Measurements from ENCODE around the gene DMBX1. TPM values are rescaled to one million over a fixed set of nuclear protein-coding genes. Genes with fewer than 3 reads are reported as not detected.

Gene DMBX1
- polyA plus RNA-seq, 1 donor: not detected

GRCh38 chr1:46449223-46450159, 40.1 kb upstream of the DMBX1 start:
- no peak for DNase-seq
- no peaks in the 10 kb centered on the region for H3K9me3 ChIP-seq (ENCODE audit: control insufficient read depth, low read depth, low read length)
- no peaks in the 10 kb centered on the region for H3K36me3 ChIP-seq (ENCODE audit: control insufficient read depth, insufficient read depth, low read length)
- no peak overlapping the region for H3K27ac ChIP-seq (ENCODE audit: low read length)
- H3K27me3 ChIP-seq (ENCODE audit: control insufficient read depth, insufficient read depth, low read length): peaks cover 94% of the 10 kb centered on the region
- H3K4me3 ChIP-seq (ENCODE audit: low read length): no peak overlapping the region
- WGBS (ENCODE audit: insufficient coverage, low lambda C conversion rate): no CpG with 5 or more reads among the region's 6 CpGs
- peaks cover 11% of the 10 kb centered on the region for H3K4me1 ChIP-seq (ENCODE audit: control insufficient read depth, insufficient read depth, low read length)

DNA sequence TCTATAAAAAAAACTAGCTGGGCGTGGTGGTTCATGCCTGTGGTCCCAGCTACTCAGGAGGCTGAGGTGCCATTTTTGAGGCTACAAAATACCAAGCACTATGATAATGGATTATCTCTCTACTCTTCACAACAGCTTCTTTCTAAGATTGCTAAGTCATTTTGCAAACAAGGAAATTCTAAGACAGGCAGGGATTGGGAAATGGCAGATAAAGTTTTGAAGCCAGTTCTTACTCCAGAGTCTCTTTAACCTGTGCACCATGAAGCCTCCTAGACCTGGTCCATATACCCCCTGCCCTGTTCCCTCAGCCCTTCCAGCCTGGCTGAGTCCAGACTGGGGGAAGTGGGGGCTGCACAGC, 39.5 kb upstream of the DMBX1 start:
- Histone ChIP-seq H3K36me3 (ENCODE audit: control insufficient read depth, insufficient read depth, low read length) (no peaks in the 10 kb centered on the region), H3K27me3 (ENCODE audit: control insufficient read depth, insufficient read depth, low read length) (peaks cover 98% of the 10 kb centered on the region), H3K9me3 (ENCODE audit: control insufficient read depth, low read depth, low read length) (no peaks in the 10 kb centered on the region), H3K4me3 (ENCODE audit: low read length) (no peak overlapping the region), H3K27ac (ENCODE audit: low read length) (no peak overlapping the region), H3K4me1 (ENCODE audit: control insufficient read depth, insufficient read depth, low read length) (peaks cover 11% of the 10 kb centered on the region)
- DNase-seq: no peak
- WGBS (ENCODE audit: insufficient coverage, low lambda C conversion rate): no CpG with 5 or more reads among the region's 1 CpG

DNA sequence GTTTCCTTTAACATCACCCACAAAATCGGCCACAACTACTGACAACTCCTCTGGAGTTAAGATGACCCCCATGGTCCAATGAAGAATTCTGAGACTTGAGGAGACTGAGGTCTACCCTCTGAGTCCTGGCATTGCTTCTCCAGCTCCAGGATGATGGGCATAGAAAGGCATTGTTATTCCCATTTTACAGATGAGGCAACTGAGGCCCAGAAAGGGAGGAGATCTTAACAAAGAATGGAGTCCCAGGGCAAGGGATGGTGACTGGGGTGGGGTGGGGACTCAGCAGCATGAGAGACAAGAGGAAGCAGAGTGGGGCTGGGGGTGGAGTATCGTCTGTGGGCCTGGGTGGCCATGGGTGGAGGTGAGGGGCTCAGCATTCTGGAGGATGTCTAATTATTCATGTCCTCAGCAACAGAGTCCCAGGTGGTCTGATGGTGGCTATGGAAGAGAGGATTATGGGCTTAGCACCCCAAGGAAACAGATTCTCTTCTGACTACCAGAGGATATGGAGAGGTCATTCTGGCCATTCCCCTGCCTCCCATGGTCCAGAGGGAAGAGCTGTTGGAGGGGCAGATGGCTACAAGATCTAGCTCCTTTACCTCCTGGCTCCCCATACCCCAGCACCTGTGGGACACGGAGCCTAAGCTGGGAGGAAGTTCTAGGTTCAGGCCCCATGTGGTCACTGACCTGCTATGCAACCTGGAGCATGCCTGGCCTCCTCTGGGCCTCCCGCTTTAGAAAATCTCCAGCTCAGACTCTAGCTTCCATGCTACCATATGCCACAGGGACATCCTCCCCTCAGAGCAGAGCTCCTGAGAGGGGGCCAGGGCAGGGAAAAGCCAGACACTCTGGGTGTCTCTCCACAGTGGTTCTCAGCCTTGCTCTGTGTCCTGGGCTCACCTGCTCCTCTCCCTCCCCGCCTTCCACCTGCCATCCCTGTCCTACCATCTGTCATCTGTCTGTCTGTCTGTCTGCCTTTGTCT, 37.4 kb upstream of the DMBX1 start:
- peaks cover 7% of the 10 kb centered on the region for H3K4me1 ChIP-seq (ENCODE audit: control insufficient read depth, insufficient read depth, low read length)
- DNase-seq: no peak
- no peak overlapping the region for H3K27ac ChIP-seq (ENCODE audit: low read length)
- H3K4me3 ChIP-seq (ENCODE audit: low read length): no peak overlapping the region
- H3K27me3 ChIP-seq (ENCODE audit: control insufficient read depth, insufficient read depth, low read length): peaks cover 85% of the 10 kb centered on the region
- WGBS (ENCODE audit: insufficient coverage, low lambda C conversion rate): no CpG with 5 or more reads among the region's 5 CpGs
- H3K36me3 ChIP-seq (ENCODE audit: control insufficient read depth, insufficient read depth, low read length): no peaks in the 10 kb centered on the region
- no peaks in the 10 kb centered on the region for H3K9me3 ChIP-seq (ENCODE audit: control insufficient read depth, low read depth, low read length)

- peaks cover 6% of the 10 kb centered on the region for H3K4me1 ChIP-seq (ENCODE audit: control insufficient read depth, insufficient read depth, low read length)
- peaks cover 83% of the 10 kb centered on the region for H3K27me3 ChIP-seq (ENCODE audit: control insufficient read depth, insufficient read depth, low read length)
- H3K36me3 ChIP-seq (ENCODE audit: control insufficient read depth, insufficient read depth, low read length): no peaks in the 10 kb centered on the region
- no peak overlapping the region for H3K27ac ChIP-seq (ENCODE audit: low read length)
- H3K9me3 ChIP-seq (ENCODE audit: control insufficient read depth, low read depth, low read length): no peaks in the 10 kb centered on the region
- no CpG with 5 or more reads among the region's 15 CpGs for WGBS (ENCODE audit: insufficient coverage, low lambda C conversion rate)
- no peak for DNase-seq
- no peak overlapping the region for H3K4me3 ChIP-seq (ENCODE audit: low read length)
Measured at GRCh38 chr1:46452931-46453325, 36.7 kb upstream of the DMBX1 start.

- peaks cover 3% of the 10 kb centered on the region for H3K4me1 ChIP-seq (ENCODE audit: control insufficient read depth, insufficient read depth, low read length)
- no CpG with 5 or more reads among the region's 4 CpGs for WGBS (ENCODE audit: insufficient coverage, low lambda C conversion rate)
- H3K27ac ChIP-seq (ENCODE audit: low read length): no peak overlapping the region
- no peak for DNase-seq
- H3K4me3 ChIP-seq (ENCODE audit: low read length): no peak overlapping the region
- no peaks in the 10 kb centered on the region for H3K36me3 ChIP-seq (ENCODE audit: control insufficient read depth, insufficient read depth, low read length)
- H3K9me3 ChIP-seq (ENCODE audit: control insufficient read depth, low read depth, low read length): no peaks in the 10 kb centered on the region
- peaks cover 84% of the 10 kb centered on the region for H3K27me3 ChIP-seq (ENCODE audit: control insufficient read depth, insufficient read depth, low read length)
Measured at GRCh38 chr1:46453449-46453848, 36.2 kb upstream of the DMBX1 start.

- Histone ChIP-seq H3K27me3 (ENCODE audit: control insufficient read depth, insufficient read depth, low read length) (peaks cover 84% of the 10 kb centered on the region), H3K4me3 (ENCODE audit: low read length) (no peak overlapping the region), H3K36me3 (ENCODE audit: control insufficient read depth, insufficient read depth, low read length) (no peaks in the 10 kb centered on the region), H3K27ac (ENCODE audit: low read length) (no peak overlapping the region), H3K4me1 (ENCODE audit: control insufficient read depth, insufficient read depth, low read length) (no peaks in the 10 kb centered on the region), H3K9me3 (ENCODE audit: control insufficient read depth, low read depth, low read length) (no peaks in the 10 kb centered on the region)
- WGBS (ENCODE audit: insufficient coverage, low lambda C conversion rate): no CpG with 5 or more reads among the region's 27 CpGs
- DNase-seq: no peak
Measured at GRCh38 chr1:46455951-46456350, 33.7 kb upstream of the DMBX1 start.

GRCh38 chr1:46456411-46456963, 33.1 kb upstream of the DMBX1 start:
- no peaks in the 10 kb centered on the region for H3K4me1 ChIP-seq (ENCODE audit: control insufficient read depth, insufficient read depth, low read length)
- H3K4me3 ChIP-seq (ENCODE audit: low read length): no peak overlapping the region
- H3K9me3 ChIP-seq (ENCODE audit: control insufficient read depth, low read depth, low read length): no peaks in the 10 kb centered on the region
- no CpG with 5 or more reads among the region's 5 CpGs for WGBS (ENCODE audit: insufficient coverage, low lambda C conversion rate)
- peaks cover 84% of the 10 kb centered on the region for H3K27me3 ChIP-seq (ENCODE audit: control insufficient read depth, insufficient read depth, low read length)
- H3K27ac ChIP-seq (ENCODE audit: low read length): no peak overlapping the region
- DNase-seq: no peak
- H3K36me3 ChIP-seq (ENCODE audit: control insufficient read depth, insufficient read depth, low read length): no peaks in the 10 kb centered on the region

DNA sequence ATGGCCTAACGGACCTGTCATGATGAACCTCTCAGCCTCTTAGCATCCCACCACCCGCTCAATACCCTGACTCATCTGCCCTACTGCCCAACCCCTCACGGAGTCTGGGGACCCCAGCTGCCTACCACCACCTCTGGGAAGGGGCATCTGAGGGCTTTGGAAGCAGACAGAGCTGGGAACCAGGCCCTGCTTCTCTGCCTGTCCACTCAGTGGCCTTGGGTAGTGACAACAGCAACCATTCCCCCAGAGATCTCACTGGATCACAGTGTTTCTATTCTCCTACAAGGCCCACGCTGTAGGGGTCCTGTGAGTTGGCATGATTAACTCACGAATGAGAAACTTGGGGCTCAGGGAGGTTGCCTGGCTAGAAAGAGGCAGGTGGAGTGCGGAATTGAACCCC, 32.5 kb upstream of the DMBX1 start:
- Histone ChIP-seq H3K27ac (ENCODE audit: low read length) (no peak overlapping the region), H3K27me3 (ENCODE audit: control insufficient read depth, insufficient read depth, low read length) (peaks cover 85% of the 10 kb centered on the region), H3K4me1 (ENCODE audit: control insufficient read depth, insufficient read depth, low read length) (no peaks in the 10 kb centered on the region), H3K4me3 (ENCODE audit: low read length) (no peak overlapping the region), H3K9me3 (ENCODE audit: control insufficient read depth, low read depth, low read length) (no peaks in the 10 kb centered on the region), H3K36me3 (ENCODE audit: control insufficient read depth, insufficient read depth, low read length) (no peaks in the 10 kb centered on the region)
- DNase-seq: no peak
- 100% methylated on average over 1 of the region's 6 CpGs for WGBS (ENCODE audit: insufficient coverage, low lambda C conversion rate)

DNA sequence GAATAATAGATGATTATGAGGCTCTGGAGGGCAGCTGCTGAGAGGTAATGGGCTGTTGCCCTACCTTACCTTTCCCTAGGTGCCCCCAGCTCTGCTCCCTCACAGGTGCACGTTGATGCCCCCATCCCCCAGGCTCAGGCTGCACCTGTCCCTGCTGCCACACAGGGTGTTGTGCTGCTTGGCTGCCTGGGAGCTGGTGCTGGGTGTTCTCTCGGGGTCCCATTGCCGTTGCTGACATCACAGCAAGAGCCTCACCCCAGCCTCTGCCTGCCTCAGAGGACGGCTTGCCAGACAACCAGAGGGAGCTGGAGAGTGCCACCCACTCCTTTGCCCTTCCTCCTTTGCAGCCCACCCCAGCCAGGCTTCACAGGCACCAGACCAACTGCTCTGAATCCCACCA, 31.4 kb upstream of the DMBX1 start:
- Histone ChIP-seq H3K9me3 (ENCODE audit: control insufficient read depth, low read depth, low read length) (no peaks in the 10 kb centered on the region), H3K27ac (ENCODE audit: low read length) (no peak overlapping the region), H3K36me3 (ENCODE audit: control insufficient read depth, insufficient read depth, low read length) (no peaks in the 10 kb centered on the region), H3K27me3 (ENCODE audit: control insufficient read depth, insufficient read depth, low read length) (peaks cover 82% of the 10 kb centered on the region), H3K4me3 (ENCODE audit: low read length) (no peak overlapping the region), H3K4me1 (ENCODE audit: control insufficient read depth, insufficient read depth, low read length) (no peaks in the 10 kb centered on the region)
- WGBS (ENCODE audit: insufficient coverage, low lambda C conversion rate): no CpG with 5 or more reads among the region's 4 CpGs
- no peak for DNase-seq

DNA sequence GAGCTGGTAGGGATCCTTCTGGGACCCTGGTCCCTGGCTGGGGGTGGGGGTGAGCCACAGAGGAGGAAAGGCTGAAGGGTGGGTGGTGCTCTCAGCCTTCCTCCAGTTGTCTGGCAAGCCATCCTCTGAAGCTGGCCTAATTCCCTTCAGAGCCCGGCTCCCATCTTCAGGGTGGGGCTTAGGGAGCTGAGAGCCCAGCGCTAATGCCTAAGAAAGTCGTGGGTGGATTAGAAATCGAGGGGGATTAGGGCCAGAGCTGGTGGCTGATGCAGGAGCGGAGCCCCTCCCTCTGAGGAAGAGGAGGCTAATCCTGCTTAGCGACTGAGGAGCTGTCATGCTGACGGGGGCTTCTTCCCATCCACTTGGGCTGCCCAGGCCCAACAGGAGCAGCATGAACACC, 30.8 kb upstream of the DMBX1 start:
- no peak overlapping the region for H3K4me3 ChIP-seq (ENCODE audit: low read length)
- no peak for DNase-seq
- no CpG with 5 or more reads among the region's 7 CpGs for WGBS (ENCODE audit: insufficient coverage, low lambda C conversion rate)
- no peaks in the 10 kb centered on the region for H3K36me3 ChIP-seq (ENCODE audit: control insufficient read depth, insufficient read depth, low read length)
- peaks cover 77% of the 10 kb centered on the region for H3K27me3 ChIP-seq (ENCODE audit: control insufficient read depth, insufficient read depth, low read length)
- H3K9me3 ChIP-seq (ENCODE audit: control insufficient read depth, low read depth, low read length): no peaks in the 10 kb centered on the region
- no peak overlapping the region for H3K27ac ChIP-seq (ENCODE audit: low read length)
- no peaks in the 10 kb centered on the region for H3K4me1 ChIP-seq (ENCODE audit: control insufficient read depth, insufficient read depth, low read length)
